Tibial artery (tissue), 4 donors: Measurements from ENCODE around the gene KIF4A.

Experiments used
- DNase-seq, 2 donors: peaks; one replicate each; pipeline ENCODE4 v3.0.0-alpha.2; 2019
- H3K27ac ChIP-seq, 2 donors: fragments of 200-600 bp; sonication (generic) in 1 of 2; 1 replicate in 1 of 2; 2 replicates in 1 of 2; pipeline ENCODE4 v1.5.1; 2018 to 2019; ENCODE audit warnings: mild to moderate bottlenecking in 1 of 2
- H3K27me3 ChIP-seq, 2 donors: fragments of 200-600 bp; sonication (generic) in 1 of 2; one replicate each; pipeline versions ENCODE4 v1.5.1 to v1.6.0; 2016 to 2019
- H3K36me3 ChIP-seq, 3 donors: fragments of 200-600 bp; sonication (generic) in 2 of 3; one replicate each; pipeline ENCODE4 v1.5.1; 2016 to 2019; ENCODE audit warnings: mild to moderate bottlenecking in 2 of 3
- H3K4me1 ChIP-seq, 4 donors: fragments of 200-600 bp; sonication (generic) in 2 of 4; 1 replicate in 3 of 4; 2 replicates in 1 of 4; pipeline ENCODE4 v1.5.1; 2016 to 2019
- H3K4me3 ChIP-seq, 2 donors: fragments of 200-600 bp; sonication (generic) in 1 of 2; 1 replicate in 1 of 2; 2 replicates in 1 of 2; pipeline ENCODE4 v1.5.1; 2018 to 2019; ENCODE audit warnings: mild to moderate bottlenecking in 2 of 2
- H3K9me3 ChIP-seq, 3 donors: fragments of 200-600 bp; sonication (generic) in 1 of 3; one replicate each; pipeline ENCODE4 v1.5.1; 2016 to 2019
- intact Hi-C: fragments of 100-400 bp; cut with DNase I; formaldehyde crosslinking; loops from one replicate; pipeline ENCODE4 v1.15.0; 2023; ENCODE audit warnings: low total_unique reads
- TF ChIP-seq, protein P1 (sequence below), 2 experiments: fragments of 200-600 bp in 1 of 2; fragments of 450-650 bp in 1 of 2; IDR thresholded peaks; one replicate each; pipeline ENCODE4 v1.5.1; 2017 to 2019; ENCODE audit warnings: antibody characterized with exemption in 2 of 2, mild to moderate bottlenecking in 1 of 2, moderate library complexity in 1 of 2

The KIF4A gene

DNA sequence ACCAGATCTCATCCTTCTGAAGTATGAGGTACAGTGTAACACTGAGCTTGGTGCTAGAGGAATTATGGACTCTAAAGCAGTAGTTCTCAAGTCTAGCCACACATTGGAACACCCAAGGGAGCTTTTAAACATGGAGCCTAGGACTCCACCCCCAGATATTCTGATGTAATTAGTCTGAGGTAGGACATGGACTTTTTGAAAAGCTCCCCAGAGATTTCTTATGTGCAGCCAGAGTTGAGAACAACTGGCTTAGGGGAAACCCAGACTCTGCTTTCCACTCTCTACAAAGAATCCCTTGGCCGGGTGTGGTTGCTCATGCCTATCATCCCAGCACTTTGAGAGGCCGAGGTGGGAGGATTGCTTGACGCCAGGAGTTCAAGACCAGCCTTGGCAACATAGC is 121.6 kb downstream of the KIF4A start:
- H3K27ac ChIP-seq = no peak overlapping the region
- H3K9me3 ChIP-seq = no peaks in the 10 kb centered on the region
- no peak for DNase-seq
- no peaks in the 10 kb centered on the region for H3K27me3 ChIP-seq
- TF ChIP-seq, protein P1, sequence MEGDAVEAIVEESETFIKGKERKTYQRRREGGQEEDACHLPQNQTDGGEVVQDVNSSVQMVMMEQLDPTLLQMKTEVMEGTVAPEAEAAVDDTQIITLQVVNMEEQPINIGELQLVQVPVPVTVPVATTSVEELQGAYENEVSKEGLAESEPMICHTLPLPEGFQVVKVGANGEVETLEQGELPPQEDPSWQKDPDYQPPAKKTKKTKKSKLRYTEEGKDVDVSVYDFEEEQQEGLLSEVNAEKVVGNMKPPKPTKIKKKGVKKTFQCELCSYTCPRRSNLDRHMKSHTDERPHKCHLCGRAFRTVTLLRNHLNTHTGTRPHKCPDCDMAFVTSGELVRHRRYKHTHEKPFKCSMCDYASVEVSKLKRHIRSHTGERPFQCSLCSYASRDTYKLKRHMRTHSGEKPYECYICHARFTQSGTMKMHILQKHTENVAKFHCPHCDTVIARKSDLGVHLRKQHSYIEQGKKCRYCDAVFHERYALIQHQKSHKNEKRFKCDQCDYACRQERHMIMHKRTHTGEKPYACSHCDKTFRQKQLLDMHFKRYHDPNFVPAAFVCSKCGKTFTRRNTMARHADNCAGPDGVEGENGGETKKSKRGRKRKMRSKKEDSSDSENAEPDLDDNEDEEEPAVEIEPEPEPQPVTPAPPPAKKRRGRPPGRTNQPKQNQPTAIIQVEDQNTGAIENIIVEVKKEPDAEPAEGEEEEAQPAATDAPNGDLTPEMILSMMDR (IDR thresholded peaks at IDR 0.05) = no peak
- no peak overlapping the region for H3K4me3 ChIP-seq
- intact Hi-C loops = no loop called here
- no peaks in the 10 kb centered on the region for H3K4me1 ChIP-seq
- H3K36me3 ChIP-seq = no peaks in the 10 kb centered on the region

DNA sequence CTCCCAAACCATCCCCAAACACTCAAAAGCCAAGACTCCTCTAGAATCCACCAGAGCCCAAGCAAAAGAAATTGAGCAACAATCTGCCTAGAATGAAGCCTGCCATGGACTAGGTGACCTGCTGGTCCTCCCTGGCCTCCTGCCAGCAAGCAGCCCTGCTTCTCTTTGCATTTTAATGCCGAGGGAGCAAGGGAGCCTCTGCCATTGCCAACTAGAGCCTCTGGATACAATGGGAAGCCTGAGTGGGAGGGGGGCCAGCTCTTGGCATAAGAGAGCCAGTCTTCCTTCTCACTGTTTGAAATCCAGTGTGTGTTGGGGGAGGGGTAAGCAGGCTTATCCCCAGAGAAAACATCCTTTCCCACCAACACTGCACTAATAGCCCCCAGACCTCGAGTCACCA is 131.7 kb downstream of the KIF4A start:
- H3K4me3 ChIP-seq = no peak overlapping the region
- peaks cover 0 to 7% of the 10 kb centered on the region in 2 donors for H3K27me3 ChIP-seq
- no peak overlapping the region for H3K27ac ChIP-seq
- no peaks in the 10 kb centered on the region for H3K36me3 ChIP-seq
- no peaks in the 10 kb centered on the region for H3K9me3 ChIP-seq
- TF ChIP-seq, protein P1 (IDR thresholded peaks at IDR 0.05) = no peak
- intact Hi-C loops = no loop called here
- DNase-seq = no peak
- peaks cover 0 to 5% (median 0%) of the 10 kb centered on the region in 4 donors for H3K4me1 ChIP-seq

DNA sequence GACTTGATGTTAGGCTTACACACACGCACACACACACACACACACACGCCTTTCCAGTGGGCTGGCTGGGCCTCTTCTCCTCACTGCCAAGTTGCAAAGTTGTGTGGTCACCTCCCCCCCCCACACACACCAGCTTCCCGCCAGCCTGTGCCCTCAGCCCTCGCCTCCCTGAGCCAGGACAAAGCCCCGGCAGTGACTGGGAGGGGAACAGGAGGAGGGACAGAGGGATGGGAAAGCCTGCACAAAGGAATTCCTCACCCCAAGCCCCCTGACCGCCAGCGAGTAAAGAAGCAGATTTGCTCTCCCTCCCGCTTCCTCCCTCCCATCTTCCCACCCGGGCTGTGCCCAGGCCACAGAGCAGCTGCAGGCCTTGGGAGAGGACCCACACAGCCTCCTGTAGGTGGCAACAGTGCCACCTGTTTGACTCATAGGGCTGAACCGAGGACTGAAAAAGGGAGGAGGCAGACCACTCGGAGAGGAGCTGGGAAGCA is 133.0 kb downstream of the KIF4A start, which contains the start of gene GDPD2:
Gene GDPD2, plus strand, starts transcription at position 464 of the 491 bp plus-strand sequence. CDS start 1,671 bp downstream, outside the sequence.
- no peak within 1 kb of the TSS for H3K4me3 ChIP-seq
- no peak within 1 kb of the TSS for H3K27ac ChIP-seq
- intact Hi-C loops = no loop called here
- H3K9me3 ChIP-seq = no peaks in the 10 kb centered on the region
- no peak for DNase-seq
- peaks cover 0 to 7% of the 10 kb centered on the region in 2 donors for H3K27me3 ChIP-seq
- TF ChIP-seq, protein P1 (IDR thresholded peaks at IDR 0.05) = peak in 1 of 2 experiments; percentile 8
- H3K36me3 ChIP-seq = no peaks in the 10 kb centered on the region
- H3K4me1 ChIP-seq = peaks cover 0 to 5% (median 0%) of the 10 kb centered on the region in 4 donors

DNA sequence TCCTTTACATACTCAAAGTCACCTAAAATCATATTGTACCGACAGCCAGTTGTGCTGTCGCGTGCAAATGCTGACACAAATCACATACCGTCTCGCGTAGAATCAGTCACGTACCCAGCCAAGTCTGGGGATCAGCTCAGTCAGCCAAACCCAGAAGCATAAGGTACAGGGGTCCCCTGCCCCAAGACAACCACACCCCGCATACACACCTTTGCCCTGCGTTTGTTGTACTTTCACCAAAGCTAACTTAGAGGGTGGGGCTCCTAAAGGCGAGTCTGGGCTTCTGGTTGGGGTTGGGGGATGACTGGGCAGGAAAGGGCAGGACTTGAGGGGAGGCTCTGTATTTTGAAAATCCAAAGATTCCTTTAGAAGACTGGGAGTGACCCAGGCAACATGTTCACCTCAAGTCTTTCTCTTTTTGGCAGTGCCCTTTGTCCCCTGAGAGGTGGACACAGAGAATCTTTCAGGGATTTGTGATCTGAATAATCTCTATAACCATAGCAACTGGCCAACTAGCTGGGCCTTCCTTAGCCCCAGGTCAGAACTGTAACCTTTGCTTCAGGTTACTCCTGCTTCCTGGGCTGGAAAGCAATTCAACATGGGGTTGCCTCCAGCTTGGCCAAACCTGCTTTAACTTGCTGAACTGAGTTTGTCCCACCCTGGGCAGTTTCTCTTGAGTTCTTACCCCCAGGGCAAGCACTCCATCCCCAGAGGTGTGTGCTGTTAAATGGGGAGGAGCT is 134.2 kb downstream of the KIF4A start:
- Histone ChIP-seq H3K9me3 (no peaks in the 10 kb centered on the region), H3K4me3 (no peak overlapping the region), H3K36me3 (no peaks in the 10 kb centered on the region), H3K27me3 (peaks cover 0 to 7% of the 10 kb centered on the region in 2 donors), H3K27ac (no peak overlapping the region), H3K4me1 (peaks cover 0 to 5% (median 0%) of the 10 kb centered on the region in 4 donors)
- intact Hi-C loops = no loop called here
- TF ChIP-seq, protein P1 (IDR thresholded peaks at IDR 0.05) = no peak
- no peak for DNase-seq

DNA sequence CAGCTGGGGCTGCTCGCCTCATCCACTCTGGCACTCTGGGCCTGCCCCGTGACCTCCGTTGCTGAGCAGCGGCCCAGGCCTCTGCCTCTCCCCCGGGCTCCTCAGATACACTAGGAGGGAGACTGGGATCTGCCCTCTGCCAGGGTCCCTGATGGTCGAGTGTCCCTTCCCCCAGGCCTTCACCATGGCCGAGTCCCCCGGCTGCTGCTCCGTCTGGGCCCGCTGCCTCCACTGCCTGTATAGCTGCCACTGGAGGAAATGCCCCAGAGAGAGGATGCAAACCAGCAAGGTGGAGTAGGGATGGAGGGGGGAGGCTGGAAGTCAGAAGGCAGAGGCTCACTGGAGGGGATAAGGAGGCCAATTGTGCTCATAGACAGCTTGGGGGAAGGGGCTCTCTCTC is 134.9 kb downstream of the KIF4A start:
- H3K27me3 ChIP-seq = peaks cover 0 to 7% of the 10 kb centered on the region in 2 donors
- H3K4me1 ChIP-seq = peaks cover 0 to 5% (median 0%) of the 10 kb centered on the region in 4 donors
- TF ChIP-seq, protein P1 (IDR thresholded peaks at IDR 0.05) = no peak
- no peaks in the 10 kb centered on the region for H3K36me3 ChIP-seq
- DNase-seq = no peak
- no peaks in the 10 kb centered on the region for H3K9me3 ChIP-seq
- intact Hi-C loops = no loop called here
- H3K27ac ChIP-seq = no peak overlapping the region
- H3K4me3 ChIP-seq = no peak overlapping the region
